ENCODE measurements around the gene FHAD1. TPM values are rescaled to one million over a fixed set of nuclear protein-coding genes. Genes with fewer than 3 reads are reported as not detected.
A peak's percentile ranks its signal among the peaks of the same experiment; 100 is the strongest.

FHAD1 gene
- total and polyA plus RNA-seq, 9 of the 15 experiments (the other 6 are each of a cell fraction or from before 2014, with no cell fraction given): 0.32 to 2.1 (median 1.5) TPM; not detected in 1

GRCh38 chr1:15430787-15431570 is 184.0 kb downstream of the FHAD1 start (continued):
- TF ChIP-seq, protein P1, sequence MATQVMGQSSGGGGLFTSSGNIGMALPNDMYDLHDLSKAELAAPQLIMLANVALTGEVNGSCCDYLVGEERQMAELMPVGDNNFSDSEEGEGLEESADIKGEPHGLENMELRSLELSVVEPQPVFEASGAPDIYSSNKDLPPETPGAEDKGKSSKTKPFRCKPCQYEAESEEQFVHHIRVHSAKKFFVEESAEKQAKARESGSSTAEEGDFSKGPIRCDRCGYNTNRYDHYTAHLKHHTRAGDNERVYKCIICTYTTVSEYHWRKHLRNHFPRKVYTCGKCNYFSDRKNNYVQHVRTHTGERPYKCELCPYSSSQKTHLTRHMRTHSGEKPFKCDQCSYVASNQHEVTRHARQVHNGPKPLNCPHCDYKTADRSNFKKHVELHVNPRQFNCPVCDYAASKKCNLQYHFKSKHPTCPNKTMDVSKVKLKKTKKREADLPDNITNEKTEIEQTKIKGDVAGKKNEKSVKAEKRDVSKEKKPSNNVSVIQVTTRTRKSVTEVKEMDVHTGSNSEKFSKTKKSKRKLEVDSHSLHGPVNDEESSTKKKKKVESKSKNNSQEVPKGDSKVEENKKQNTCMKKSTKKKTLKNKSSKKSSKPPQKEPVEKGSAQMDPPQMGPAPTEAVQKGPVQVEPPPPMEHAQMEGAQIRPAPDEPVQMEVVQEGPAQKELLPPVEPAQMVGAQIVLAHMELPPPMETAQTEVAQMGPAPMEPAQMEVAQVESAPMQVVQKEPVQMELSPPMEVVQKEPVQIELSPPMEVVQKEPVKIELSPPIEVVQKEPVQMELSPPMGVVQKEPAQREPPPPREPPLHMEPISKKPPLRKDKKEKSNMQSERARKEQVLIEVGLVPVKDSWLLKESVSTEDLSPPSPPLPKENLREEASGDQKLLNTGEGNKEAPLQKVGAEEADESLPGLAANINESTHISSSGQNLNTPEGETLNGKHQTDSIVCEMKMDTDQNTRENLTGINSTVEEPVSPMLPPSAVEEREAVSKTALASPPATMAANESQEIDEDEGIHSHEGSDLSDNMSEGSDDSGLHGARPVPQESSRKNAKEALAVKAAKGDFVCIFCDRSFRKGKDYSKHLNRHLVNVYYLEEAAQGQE (IDR thresholded peaks at IDR 0.05; ENCODE audit: borderline replicate concordance): peak; percentile 93
- TF ChIP-seq, protein P1 (CRISPR knock-in tag; IDR thresholded peaks at IDR 0.05; ENCODE audit: low read depth): no peak
- TF ChIP-seq ARID2 (IDR thresholded peaks at IDR 0.05): peak; percentile 90
- no peak for TF ChIP-seq FOXJ3 (CRISPR knock-in tag; IDR thresholded peaks at IDR 0.05)
- no peak for TF ChIP-seq ZNF354B (CRISPR knock-in tag; IDR thresholded peaks at IDR 0.05)
- TF ChIP-seq RAD21 (CRISPR knock-in tag; conservative IDR thresholded peaks at IDR 0.05 in 1 of 2, IDR thresholded peaks at IDR 0.05 in 1 of 2): peak; percentile 95 to 99
- no peak for TF ChIP-seq ZNF507 (tag; conservative IDR thresholded peaks at IDR 0.05)
- TF ChIP-seq MAX (CRISPR knock-in tag; IDR thresholded peaks at IDR 0.05): peak; percentile 49; the same call in 1 of the 2 replicates
- TF ChIP-seq MAZ (CRISPR knock-in tag; conservative IDR thresholded peaks at IDR 0.05 in 1 of 2, IDR thresholded peaks at IDR 0.05 in 1 of 2): peak in 1 of 2 experiments; percentile 53; a peak in 2 of 4 replicates
- TF ChIP-seq SUPT5H (IDR thresholded peaks at IDR 0.05): 0 out of 2 replicates have a peak, but pooled peaks have one; percentile 47
- TF ChIP-seq POLR2B (IDR thresholded peaks at IDR 0.05; ENCODE audit: low read depth, partially characterized antibody): peak; percentile 35
- TF ChIP-seq, protein P2, sequence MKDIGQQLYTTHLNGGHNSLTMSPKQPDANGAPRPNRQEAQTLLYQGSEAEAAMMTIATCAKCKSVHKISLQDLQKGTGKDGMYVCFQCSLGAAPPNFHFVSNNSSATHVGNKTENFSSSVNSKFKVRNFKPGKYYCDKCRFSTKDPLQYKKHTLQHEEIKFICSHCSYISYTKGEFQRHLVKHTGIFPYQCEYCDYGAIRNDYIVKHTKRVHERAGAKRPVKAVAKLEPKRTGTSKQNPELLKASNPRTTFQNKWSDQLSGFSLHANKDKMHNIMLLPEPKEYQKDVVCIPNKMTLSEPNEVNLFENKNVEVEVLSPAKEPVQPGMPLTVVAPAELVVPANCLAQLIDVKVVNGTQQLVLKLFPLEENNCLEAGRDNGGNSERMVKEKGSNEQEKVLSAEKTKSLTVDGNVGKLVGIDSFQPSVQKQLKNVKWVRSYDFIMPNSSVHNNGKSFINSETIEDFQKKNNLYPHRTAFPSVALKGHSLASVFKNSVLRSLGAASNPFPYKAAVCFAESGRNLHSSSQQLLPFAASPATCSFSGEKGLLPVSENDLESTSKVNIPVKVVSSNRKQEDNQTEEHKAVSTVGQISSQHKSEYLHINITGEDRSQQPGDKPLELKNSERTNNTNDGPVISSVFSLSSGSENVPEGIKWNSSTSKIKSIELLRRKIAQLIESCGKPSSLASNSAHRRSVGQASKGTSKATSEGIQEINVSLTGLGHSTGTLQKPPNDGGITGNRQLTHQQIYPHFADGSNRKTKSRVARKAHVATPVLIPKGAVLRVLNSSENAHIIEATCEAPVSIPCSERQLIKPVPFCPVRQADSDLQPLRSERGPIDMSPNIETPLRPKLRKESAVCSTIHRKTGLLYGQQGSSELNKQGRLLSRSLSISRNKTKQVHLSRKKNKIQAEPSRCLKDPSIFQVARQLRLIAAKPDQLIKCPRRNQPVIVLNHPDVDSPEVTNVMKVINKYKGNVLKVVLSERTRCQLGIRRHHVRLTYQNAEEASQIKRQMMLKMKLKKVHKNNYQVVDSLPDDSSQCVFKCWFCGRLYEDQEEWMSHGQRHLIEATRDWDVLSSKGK (CRISPR knock-in tag; IDR thresholded peaks at IDR 0.05): no peak
- no peak for TF ChIP-seq NR2C1 (IDR thresholded peaks at IDR 0.05)
- no peak for TF ChIP-seq NR2C1 (tag; IDR thresholded peaks at IDR 0.05)
- no peak for TF ChIP-seq ERF (CRISPR knock-in tag; IDR thresholded peaks at IDR 0.05)
- TF ChIP-seq KDM4B (IDR thresholded peaks at IDR 0.05; ENCODE audit: borderline replicate concordance in 2 of 2, low read depth in 1 of 2): peak in 1 of 2 experiments; percentile 48; a peak in 1 of 4 replicates

Measured in K562 (cell line).